KBM-7 (cell line): ENCODE data around the gene SMIM5.

Experiments used
- DNase-seq: peaks from one replicate; pipeline ENCODE4 v3.0.0-alpha.2; 2015
- in situ Hi-C: fragments of 300-500 bp; cut with MboI; formaldehyde crosslinking; loops from 2 replicates; pipeline ENCODE4 v1.14.3; 2020; ENCODE audit warnings: low sequenced_read_pairs, low pct_unique_long_range_greater_than_20kb, mixed read lengths

SMIM5 gene

GRCh38 chr17:75601057-75601987 lies 31.9 kb upstream of the SMIM5 start:
- in situ Hi-C loops = no loop called here
- DNase-seq = peak; percentile 89

- in situ Hi-C loops = no loop called here
- no peak for DNase-seq
These were observed 30.6 kb upstream of the SMIM5 start for GRCh38 chr17:75602644-75603043.

- in situ Hi-C loops = no loop called here
- no peak for DNase-seq
These were observed 30.1 kb upstream of the SMIM5 start for GRCh38 chr17:75603123-75603522.

GRCh38 chr17:75604034-75604695 lies 29.1 kb upstream of the SMIM5 start:
- in situ Hi-C loops = no loop called here
- no peak for DNase-seq

- in situ Hi-C loops = no loop called here
- no peak for DNase-seq
These were observed 27.4 kb upstream of the SMIM5 start for GRCh38 chr17:75605790-75606189.

GRCh38 chr17:75607086-75607485 lies 26.1 kb upstream of the SMIM5 start:
- no peak for DNase-seq
- in situ Hi-C loops = no loop called here

GRCh38 chr17:75610103-75610984 lies 22.9 kb upstream of the SMIM5 start:
- in situ Hi-C loops = no loop called here
- DNase-seq = no peak

GRCh38 chr17:75611851-75612429 lies 21.3 kb upstream of the SMIM5 start:
- in situ Hi-C loops = no loop called here
- no peak for DNase-seq

- in situ Hi-C loops = no loop called here
- DNase-seq = no peak
These were observed 20.2 kb upstream of the SMIM5 start for GRCh38 chr17:75612906-75613626.

- no peak for DNase-seq
- in situ Hi-C loops = no loop called here
These were observed 19.2 kb upstream of the SMIM5 start for GRCh38 chr17:75614006-75614405.

GRCh38 chr17:75614556-75615270 lies 18.5 kb upstream of the SMIM5 start:
- in situ Hi-C loops = no loop called here
- no peak for DNase-seq

- DNase-seq = no peak
- in situ Hi-C loops = no loop called here
These were observed 17.9 kb upstream of the SMIM5 start for GRCh38 chr17:75615301-75615700.

GRCh38 chr17:75616521-75617122 lies 16.6 kb upstream of the SMIM5 start:
- no peak for DNase-seq
- in situ Hi-C loops = no loop called here

- DNase-seq = no peak
- in situ Hi-C loops = no loop called here
These were observed 16.0 kb upstream of the SMIM5 start for GRCh38 chr17:75617218-75617617.

- in situ Hi-C loops = no loop called here
- DNase-seq = no peak
These were observed 15.6 kb upstream of the SMIM5 start for GRCh38 chr17:75617675-75618074.

- peak; percentile 28 for DNase-seq
- in situ Hi-C loops = loop anchor here (10.0 kb wide), 1 partner anchor 125 kb away; no protein-coding TSS in a partner anchor
These were observed 13.5 kb upstream of the SMIM5 start for GRCh38 chr17:75619506-75620431.

GRCh38 chr17:75621489-75621888 lies 11.7 kb upstream of the SMIM5 start:
- in situ Hi-C loops = loop anchor here (10.0 kb wide), 1 partner anchor 123 kb away; no protein-coding TSS in a partner anchor
- no peak for DNase-seq
